Keratinocyte (primary cell): ENCODE data around the gene NELL2.

ENCODE experiments used
- CTCF ChIP-seq, 3 experiments: IDR thresholded peaks in 1 of 3; conservative IDR thresholded peaks in 1 of 3; optimal IDR thresholded peaks in 1 of 3; 2 replicates in 2 of 3; 3 replicates in 1 of 3; pipeline versions ENCODE3 to v1.5.1; 2011; ENCODE audit warnings: low read length in 3 of 3, mild to moderate bottlenecking in 3 of 3, moderate library complexity in 2 of 3, control low read depth in 1 of 3, inconsistent platforms in 1 of 3; ENCODE audit not compliant: insufficient read depth in 2 of 3; ENCODE audit errors: extremely low read depth in 1 of 3
- EZH2 ChIP-seq: IDR thresholded peaks from one replicate; pipeline ENCODE4 v1.6.1; 2012; ENCODE audit warnings: inconsistent platforms, mild to moderate bottlenecking, low read length, moderate library complexity

- TF ChIP-seq CTCF (optimal IDR thresholded peaks at IDR 0.05 in 1 of 3, IDR thresholded peaks at IDR 0.05 in 1 of 3, conservative IDR thresholded peaks at IDR 0.05 in 1 of 3; ENCODE audit: extremely low read depth in 1 of 3, insufficient read depth in 2 of 3, low read length in 3 of 3): no peak
- no peak for TF ChIP-seq EZH2
Measured at GRCh38 chr12:44915958-44916357, 39.8 kb upstream of the NELL2 start.
